IMR-90 (cell line): ENCODE measurements around the gene MAFB.

Experiments used
- BHLHE40 ChIP-seq: fragments of 150-350 bp; IDR thresholded peaks from 2 replicates; pipeline ENCODE4 v1.6.1; 2016; ENCODE audit warnings: mild to moderate bottlenecking, low read depth, low read length
- CEBPB ChIP-seq: IDR thresholded peaks from 2 replicates; pipeline ENCODE4 v1.6.1; 2012; ENCODE audit warnings: low read depth, low read length, improper control_type of control experiment
- ELK1 ChIP-seq: fragments of 150-350 bp; IDR thresholded peaks from 2 replicates; pipeline ENCODE4 v1.6.1; 2016; ENCODE audit warnings: low read depth, mild to moderate bottlenecking, low read length, moderate library complexity, borderline replicate concordance
- MAZ ChIP-seq: IDR thresholded peaks from 2 replicates; pipeline ENCODE4 v1.6.1; 2012; ENCODE audit warnings: low read depth, mild to moderate bottlenecking, low read length, improper control_type of control experiment, moderate library complexity, borderline replicate concordance
- MXI1 ChIP-seq: IDR thresholded peaks from 2 replicates; pipeline ENCODE4 v1.6.1; 2012; ENCODE audit warnings: low read depth, mild to moderate bottlenecking, low read length, moderate library complexity, borderline replicate concordance
- POLR2A ChIP-seq: IDR thresholded peaks from 2 replicates; pipeline ENCODE4 v1.6.1; 2012; ENCODE audit warnings: mild to moderate bottlenecking, low read depth, low read length
- RAD21 ChIP-seq: IDR thresholded peaks from 2 replicates; pipeline ENCODE4 v1.6.1; 2012; ENCODE audit warnings: low read length, improper control_type of control experiment
- RFX5 ChIP-seq: IDR thresholded peaks from 2 replicates; pipeline ENCODE4 v1.8.0; 2012; ENCODE audit warnings: low read depth, mild to moderate bottlenecking, low read length, moderate library complexity
- SMC3 ChIP-seq: fragments of 150-350 bp; IDR thresholded peaks from 2 replicates; pipeline ENCODE4 v1.6.1; 2016; ENCODE audit warnings: low read depth, mild to moderate bottlenecking, antibody characterized with exemption, low read length, moderate library complexity
- TF ChIP-seq, protein P1 (sequence below): conservative IDR thresholded peaks from 2 replicates; pipeline ENCODE4 v1.5.1; 2012; ENCODE audit warnings: mild to moderate bottlenecking, low read depth, low read length, improper control_type of control experiment
- TF ChIP-seq, protein P2 (sequence below): fragments of 150-350 bp; IDR thresholded peaks from 2 replicates; pipeline ENCODE4 v1.6.1; 2017; ENCODE audit warnings: mild to moderate bottlenecking, antibody characterized with exemption, low read length, low read depth

- no peak for TF ChIP-seq POLR2A
- TF ChIP-seq, protein P1, sequence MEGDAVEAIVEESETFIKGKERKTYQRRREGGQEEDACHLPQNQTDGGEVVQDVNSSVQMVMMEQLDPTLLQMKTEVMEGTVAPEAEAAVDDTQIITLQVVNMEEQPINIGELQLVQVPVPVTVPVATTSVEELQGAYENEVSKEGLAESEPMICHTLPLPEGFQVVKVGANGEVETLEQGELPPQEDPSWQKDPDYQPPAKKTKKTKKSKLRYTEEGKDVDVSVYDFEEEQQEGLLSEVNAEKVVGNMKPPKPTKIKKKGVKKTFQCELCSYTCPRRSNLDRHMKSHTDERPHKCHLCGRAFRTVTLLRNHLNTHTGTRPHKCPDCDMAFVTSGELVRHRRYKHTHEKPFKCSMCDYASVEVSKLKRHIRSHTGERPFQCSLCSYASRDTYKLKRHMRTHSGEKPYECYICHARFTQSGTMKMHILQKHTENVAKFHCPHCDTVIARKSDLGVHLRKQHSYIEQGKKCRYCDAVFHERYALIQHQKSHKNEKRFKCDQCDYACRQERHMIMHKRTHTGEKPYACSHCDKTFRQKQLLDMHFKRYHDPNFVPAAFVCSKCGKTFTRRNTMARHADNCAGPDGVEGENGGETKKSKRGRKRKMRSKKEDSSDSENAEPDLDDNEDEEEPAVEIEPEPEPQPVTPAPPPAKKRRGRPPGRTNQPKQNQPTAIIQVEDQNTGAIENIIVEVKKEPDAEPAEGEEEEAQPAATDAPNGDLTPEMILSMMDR = no peak
- TF ChIP-seq CEBPB = no peak
- TF ChIP-seq RFX5 = no peak
- TF ChIP-seq SMC3 = no peak
- TF ChIP-seq MAZ = no peak
- TF ChIP-seq BHLHE40 = no peak
- TF ChIP-seq, protein P2, sequence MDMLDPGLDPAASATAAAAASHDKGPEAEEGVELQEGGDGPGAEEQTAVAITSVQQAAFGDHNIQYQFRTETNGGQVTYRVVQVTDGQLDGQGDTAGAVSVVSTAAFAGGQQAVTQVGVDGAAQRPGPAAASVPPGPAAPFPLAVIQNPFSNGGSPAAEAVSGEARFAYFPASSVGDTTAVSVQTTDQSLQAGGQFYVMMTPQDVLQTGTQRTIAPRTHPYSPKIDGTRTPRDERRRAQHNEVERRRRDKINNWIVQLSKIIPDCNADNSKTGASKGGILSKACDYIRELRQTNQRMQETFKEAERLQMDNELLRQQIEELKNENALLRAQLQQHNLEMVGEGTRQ = no peak
- TF ChIP-seq MXI1 = no peak
- TF ChIP-seq RAD21 = no peak
- no peak for TF ChIP-seq ELK1
Observed at GRCh38 chr20:40639132-40639531, 49.9 kb downstream of the MAFB start.
